ENCODE measurements around the gene DOLPP1. TPM values are rescaled to one million over a fixed set of nuclear protein-coding genes. Genes with fewer than 3 reads are reported as not detected.

Gene DOLPP1
- total RNA-seq, 5 donors from 2014 or later (not counting 1 experiment from before 2014, with no cell fraction given): 5.1 to 14.4 (median 11.8) TPM

DNA sequence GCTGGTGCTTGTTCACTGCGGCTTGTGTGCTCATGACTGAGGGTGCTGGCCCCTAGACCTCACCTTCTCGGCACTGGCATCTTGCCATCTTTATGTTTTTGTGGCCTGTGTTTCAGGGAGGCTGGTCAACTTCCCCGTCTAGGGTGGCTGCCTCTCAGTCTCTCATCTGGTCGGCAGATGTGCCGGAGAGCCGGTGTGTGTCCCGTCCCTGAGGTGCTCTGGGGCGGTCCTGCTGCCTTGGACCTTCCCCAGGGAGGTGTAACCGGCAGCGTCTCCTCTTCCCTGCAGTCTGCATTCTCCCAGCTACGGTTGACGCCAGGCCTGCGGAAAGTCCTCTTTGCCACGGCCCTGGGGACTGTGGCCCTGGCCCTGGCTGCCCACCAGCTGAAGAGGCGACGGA is 38.9 kb upstream of the DOLPP1 start:
- H3K27me3 Mint-ChIP-seq: no peaks in the 10 kb centered on the region
- ATAC-seq (replicated peaks in 1 of 4): no peak
- ChIA-PET CTCF (no interaction called here), POLR2A (no interaction called here)
- no peak overlapping the region for H3K27ac ChIP-seq (ENCODE audit: low read length)
- H3K9me3 Mint-ChIP-seq: no peaks in the 10 kb centered on the region
- H3K4me1 Mint-ChIP-seq: peaks cover 17 to 26% (median 25%) of the 10 kb centered on the region in 3 donors
- no peaks in the 10 kb centered on the region for H3K9me3 ChIP-seq
- H3K27me3 ChIP-seq (replicated peaks in 1 of 2; ENCODE audit: control insufficient read depth in 2 of 2, extremely low read depth in 1 of 2, insufficient read depth in 2 of 2, low read length in 1 of 2): no peaks in the 10 kb centered on the region
- no peak overlapping the region for H3K4me3 ChIP-seq (ENCODE audit: control insufficient read depth in 1 of 2, extremely low read depth in 1 of 2, low read length in 1 of 2)
- no peak overlapping the region for H3K4me3 Mint-ChIP-seq
- no peak overlapping the region for H3K27ac Mint-ChIP-seq
- peaks cover 16% of the 10 kb centered on the region for H3K36me3 Mint-ChIP-seq
- DNase-seq: no peak
- H3K36me3 ChIP-seq (ENCODE audit: control insufficient read depth in 2 of 2, extremely low read depth in 1 of 2, insufficient read depth in 1 of 2, low read length in 1 of 2): peaks cover 0 to 42% of the 10 kb centered on the region in 2 donors
- peaks cover 8 to 20% of the 10 kb centered on the region in 2 experiments for H3K4me1 ChIP-seq (ENCODE audit: control insufficient read depth in 1 of 2, extremely low read depth in 1 of 2, insufficient read depth in 2 of 2, low read length in 2 of 2)
- 95% methylated on average over 14 of the region's 16 CpGs for WGBS (ENCODE audit: insufficient coverage)

- Histone ChIP-seq H3K36me3 (ENCODE audit: control insufficient read depth in 2 of 2, extremely low read depth in 1 of 2, insufficient read depth in 1 of 2, low read length in 1 of 2) (peaks cover 0 to 46% of the 10 kb centered on the region in 2 donors), H3K4me3 (ENCODE audit: control insufficient read depth in 1 of 2, extremely low read depth in 1 of 2, low read length in 1 of 2) (no peak overlapping the region), H3K9me3 (no peaks in the 10 kb centered on the region), H3K27me3 (replicated peaks in 1 of 2; ENCODE audit: control insufficient read depth in 2 of 2, extremely low read depth in 1 of 2, insufficient read depth in 2 of 2, low read length in 1 of 2) (no peaks in the 10 kb centered on the region), H3K4me1 (ENCODE audit: control insufficient read depth in 1 of 2, extremely low read depth in 1 of 2, insufficient read depth in 2 of 2, low read length in 2 of 2) (no peaks in the 10 kb centered on the region), H3K27ac (ENCODE audit: low read length) (no peak overlapping the region)
- ChIA-PET CTCF (no interaction called here), POLR2A (no interaction called here)
- WGBS (ENCODE audit: insufficient coverage): 93% methylated on average over 2 of the region's 8 CpGs
- Mint-ChIP-seq H3K27me3 (no peaks in the 10 kb centered on the region), H3K9me3 (no peaks in the 10 kb centered on the region), H3K4me3 (no peak overlapping the region), H3K36me3 (peaks cover 22% of the 10 kb centered on the region), H3K4me1 (no peaks in the 10 kb centered on the region), H3K27ac (no peak overlapping the region)
- no peak for DNase-seq
- no peak for ATAC-seq (replicated peaks in 1 of 4)
Measured at GRCh38 chr9:129052592-129052991, 28.3 kb upstream of the DOLPP1 start.

GRCh38 chr9:129053020-129053419 is 27.9 kb upstream of the DOLPP1 start:
- H3K4me3 ChIP-seq (ENCODE audit: control insufficient read depth in 1 of 2, extremely low read depth in 1 of 2, low read length in 1 of 2): no peak overlapping the region
- H3K9me3 ChIP-seq: no peaks in the 10 kb centered on the region
- peaks cover 22% of the 10 kb centered on the region for H3K36me3 Mint-ChIP-seq
- WGBS (ENCODE audit: insufficient coverage): 100% methylated on average over 3 of the region's 6 CpGs
- no peaks in the 10 kb centered on the region for H3K4me1 Mint-ChIP-seq
- DNase-seq (no peak), ATAC-seq (replicated peaks in 1 of 4) (no peak)
- H3K36me3 ChIP-seq (ENCODE audit: control insufficient read depth in 2 of 2, extremely low read depth in 1 of 2, insufficient read depth in 1 of 2, low read length in 1 of 2): peaks cover 0 to 41% of the 10 kb centered on the region in 2 donors
- no peaks in the 10 kb centered on the region for H3K4me1 ChIP-seq (ENCODE audit: control insufficient read depth in 1 of 2, extremely low read depth in 1 of 2, insufficient read depth in 2 of 2, low read length in 2 of 2)
- H3K27me3 Mint-ChIP-seq: no peaks in the 10 kb centered on the region
- no peak overlapping the region for H3K27ac Mint-ChIP-seq
- H3K27me3 ChIP-seq (replicated peaks in 1 of 2; ENCODE audit: control insufficient read depth in 2 of 2, extremely low read depth in 1 of 2, insufficient read depth in 2 of 2, low read length in 1 of 2): no peaks in the 10 kb centered on the region
- H3K9me3 Mint-ChIP-seq: no peaks in the 10 kb centered on the region
- ChIA-PET POLR2A (interaction anchor here in 1 of 2 donors (0.5 kb wide), 1 partner anchor 765 kb away, joined by 3 read pairs; no protein-coding TSS in a partner anchor), CTCF (no interaction called here)
- H3K4me3 Mint-ChIP-seq: no peak overlapping the region
- no peak overlapping the region for H3K27ac ChIP-seq (ENCODE audit: low read length)

DNA sequence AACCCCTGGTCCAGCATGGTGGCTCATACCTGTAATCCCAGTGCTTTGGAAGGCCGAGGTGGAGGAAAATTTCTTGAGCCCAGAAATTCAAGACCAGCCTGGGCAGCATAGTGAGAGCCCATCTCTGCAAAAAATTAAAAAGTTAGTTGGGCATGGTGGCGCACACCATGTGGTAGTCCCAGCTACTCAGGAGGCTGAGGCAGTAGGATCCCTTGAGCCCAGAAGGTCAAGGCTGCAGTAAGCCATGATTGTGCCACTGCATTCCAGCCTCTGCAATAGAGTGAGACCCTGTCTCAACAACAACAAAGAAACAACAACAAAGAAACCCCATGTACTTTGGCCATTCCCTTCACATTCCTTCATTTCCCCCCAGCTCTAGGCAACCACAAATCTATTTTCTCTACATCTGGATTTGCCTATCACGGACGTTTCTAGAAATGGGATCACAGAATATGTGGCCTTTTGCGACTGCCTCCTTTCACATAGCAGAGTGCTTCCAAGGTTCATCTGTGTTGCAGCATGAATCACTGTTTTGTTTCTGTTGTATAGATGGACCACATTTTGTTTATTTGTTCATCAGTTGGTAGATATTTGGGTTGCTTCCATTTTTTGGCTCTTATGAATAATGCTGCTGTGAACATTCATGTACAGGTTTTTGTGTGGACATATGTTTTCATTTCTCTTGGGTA is 26.6 kb upstream of the DOLPP1 start:
- H3K36me3 Mint-ChIP-seq: peaks cover 14% of the 10 kb centered on the region

DNA sequence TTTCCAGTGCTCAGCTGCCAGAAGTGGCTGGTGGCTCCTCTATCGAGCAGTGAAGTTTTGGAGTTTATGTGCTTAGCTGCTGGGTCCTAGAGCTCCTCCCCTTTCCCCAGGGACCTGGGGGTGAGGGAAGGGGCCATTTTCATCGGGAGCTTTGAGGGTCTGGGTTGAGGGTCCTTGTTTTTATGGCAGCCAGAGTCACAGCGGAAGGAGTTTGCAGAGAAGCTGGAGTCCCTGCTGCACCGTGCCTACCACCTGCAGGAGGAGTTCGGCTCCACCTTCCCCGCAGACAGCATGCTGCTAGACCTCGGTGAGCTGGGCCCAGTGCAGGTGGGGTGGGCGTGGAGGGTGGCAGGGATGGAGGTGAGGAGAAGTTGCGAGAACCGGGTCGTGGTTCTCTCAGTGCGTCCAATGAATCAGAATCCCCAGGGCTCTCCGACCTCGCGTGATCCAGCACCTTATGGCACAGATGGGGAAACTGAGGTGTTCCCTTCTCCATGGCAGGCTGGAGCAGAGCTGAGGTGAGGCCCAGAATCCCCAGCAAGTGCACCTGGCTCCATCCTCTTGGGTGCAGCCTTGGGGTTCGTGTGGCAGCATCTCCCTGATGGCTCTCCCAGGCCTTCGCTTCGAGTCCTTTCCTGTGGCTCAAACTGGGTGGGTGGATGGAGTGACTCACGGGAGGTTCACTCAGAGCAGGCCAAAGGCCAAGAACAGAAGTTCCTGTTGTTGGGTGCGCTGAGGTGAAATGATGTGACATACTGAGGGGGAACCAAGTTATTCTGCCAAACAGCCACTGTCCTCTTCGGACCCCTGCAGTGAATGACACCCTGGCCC is 21.7 kb upstream of the DOLPP1 start:
- Mint-ChIP-seq H3K27ac (no peak overlapping the region), H3K27me3 (no peaks in the 10 kb centered on the region), H3K36me3 (peaks cover 23% of the 10 kb centered on the region), H3K4me1 (no peaks in the 10 kb centered on the region), H3K4me3 (no peak overlapping the region), H3K9me3 (no peaks in the 10 kb centered on the region)
- no peak overlapping the region for H3K4me3 ChIP-seq (ENCODE audit: control insufficient read depth in 1 of 2, extremely low read depth in 1 of 2, low read length in 1 of 2)
- H3K27ac ChIP-seq (ENCODE audit: low read length): no peak overlapping the region
- WGBS (ENCODE audit: insufficient coverage): 96% methylated on average over 12 of the region's 21 CpGs
- DNase-seq: no peak
- no peaks in the 10 kb centered on the region for H3K4me1 ChIP-seq (ENCODE audit: control insufficient read depth in 1 of 2, extremely low read depth in 1 of 2, insufficient read depth in 2 of 2, low read length in 2 of 2)
- ChIA-PET CTCF (no interaction called here), POLR2A (interaction anchor here in 1 of 2 donors (0.7 kb wide), 1 partner anchor 64 kb away, joined by 6 read pairs; no protein-coding TSS in a partner anchor)
- no peaks in the 10 kb centered on the region for H3K27me3 ChIP-seq (replicated peaks in 1 of 2; ENCODE audit: control insufficient read depth in 2 of 2, extremely low read depth in 1 of 2, insufficient read depth in 2 of 2, low read length in 1 of 2)
- ATAC-seq (replicated peaks in 1 of 4): no peak
- H3K9me3 ChIP-seq: no peaks in the 10 kb centered on the region
- H3K36me3 ChIP-seq (ENCODE audit: control insufficient read depth in 2 of 2, extremely low read depth in 1 of 2, insufficient read depth in 1 of 2, low read length in 1 of 2): peaks cover 24 to 51% of the 10 kb centered on the region in 2 donors

More for the DNA sequence above, 26.6 kb upstream of the DOLPP1 start:
- ATAC-seq (replicated peaks in 1 of 4): no peak
- no peaks in the 10 kb centered on the region for H3K27me3 Mint-ChIP-seq
- no peak overlapping the region for H3K27ac Mint-ChIP-seq
- Histone ChIP-seq H3K36me3 (ENCODE audit: control insufficient read depth in 2 of 2, extremely low read depth in 1 of 2, insufficient read depth in 1 of 2, low read length in 1 of 2) (peaks cover 10 to 37% of the 10 kb centered on the region in 2 donors), H3K4me3 (ENCODE audit: control insufficient read depth in 1 of 2, extremely low read depth in 1 of 2, low read length in 1 of 2) (no peak overlapping the region), H3K27me3 (replicated peaks in 1 of 2; ENCODE audit: control insufficient read depth in 2 of 2, extremely low read depth in 1 of 2, insufficient read depth in 2 of 2, low read length in 1 of 2) (no peaks in the 10 kb centered on the region), H3K4me1 (ENCODE audit: control insufficient read depth in 1 of 2, extremely low read depth in 1 of 2, insufficient read depth in 2 of 2, low read length in 2 of 2) (no peaks in the 10 kb centered on the region), H3K27ac (ENCODE audit: low read length) (no peak overlapping the region), H3K9me3 (no peaks in the 10 kb centered on the region)
- H3K4me3 Mint-ChIP-seq: no peak overlapping the region
- POLR2A ChIA-PET: no interaction called here
- H3K9me3 Mint-ChIP-seq: no peaks in the 10 kb centered on the region
- CTCF ChIA-PET: interaction anchor here in 1 of 2 donors (0.5 kb wide), 1 partner anchor 812 kb away, joined by 4 read pairs; no protein-coding TSS in a partner anchor
- WGBS (ENCODE audit: insufficient coverage): 93% methylated on average over 5 of the region's 5 CpGs
- DNase-seq: no peak
- no peaks in the 10 kb centered on the region for H3K4me1 Mint-ChIP-seq

GRCh38 chr9:129059796-129060785 is 20.8 kb upstream of the DOLPP1 start:
- peaks cover 24 to 53% of the 10 kb centered on the region in 2 donors for H3K36me3 ChIP-seq (ENCODE audit: control insufficient read depth in 2 of 2, extremely low read depth in 1 of 2, insufficient read depth in 1 of 2, low read length in 1 of 2)
- H3K36me3 Mint-ChIP-seq: peaks cover 20% of the 10 kb centered on the region
- no peak overlapping the region for H3K4me3 Mint-ChIP-seq

More at GRCh38 chr9:129059796-129060785, 20.8 kb upstream of the DOLPP1 start:
- Mint-ChIP-seq H3K9me3 (no peaks in the 10 kb centered on the region), H3K27me3 (no peaks in the 10 kb centered on the region), H3K27ac (no peak overlapping the region), H3K4me1 (no peaks in the 10 kb centered on the region)
- Histone ChIP-seq H3K9me3 (no peaks in the 10 kb centered on the region), H3K27me3 (replicated peaks in 1 of 2; ENCODE audit: control insufficient read depth in 2 of 2, extremely low read depth in 1 of 2, insufficient read depth in 2 of 2, low read length in 1 of 2) (no peaks in the 10 kb centered on the region), H3K4me3 (ENCODE audit: control insufficient read depth in 1 of 2, extremely low read depth in 1 of 2, low read length in 1 of 2) (no peak overlapping the region), H3K27ac (ENCODE audit: low read length) (no peak overlapping the region), H3K4me1 (ENCODE audit: control insufficient read depth in 1 of 2, extremely low read depth in 1 of 2, insufficient read depth in 2 of 2, low read length in 2 of 2) (no peaks in the 10 kb centered on the region)
- 97% methylated on average over 31 of the region's 37 CpGs for WGBS (ENCODE audit: insufficient coverage)
- ATAC-seq (replicated peaks in 1 of 4): no peak
- POLR2A ChIA-PET: no interaction called here
- CTCF ChIA-PET: no interaction called here
- DNase-seq: no peak
